SK-N-SH (cell line): ENCODE results near the gene LHPP. TPM values are rescaled to one million over a fixed set of nuclear protein-coding genes. Genes with fewer than 3 reads are reported as not detected.

ENCODE experiments used
- CTCF ChIA-PET: fragments of 300-600, 350-600 bp; formaldehyde crosslinking; extraction: SDS; loops from one replicate; lab custom pipeline; 2021; lab: Yijun Ruan, JAX
- POLR2A ChIA-PET: fragments of 350-600 bp; sonication (Branson Sonifier 250); formaldehyde crosslinking; extraction: SDS; loops from one replicate; lab custom pipeline; 2020; ENCODE audit warnings: antibody characterized with exemption, inconsistent platforms; lab: Yijun Ruan, JAX
- DNase-seq: peaks from one replicate; pipeline ENCODE4 v3.0.0; 2012
- H2AFZ ChIP-seq: fragments of 200-600 bp; sonication (generic); 2 replicates; pipeline ENCODE4 v1.8.1; 2016; ENCODE audit warnings: antibody characterized with exemption, mild to moderate bottlenecking, low read depth
- H3F3A ChIP-seq: fragments of 200-600 bp; sonication (generic); replicated peaks from 2 replicates; pipeline ENCODE3; 2016; ENCODE audit warnings: antibody characterized with exemption, mild to moderate bottlenecking; ENCODE audit not compliant: insufficient read depth
- H3K27ac ChIP-seq, 2 experiments: fragments of 200-500 bp in 1 of 2; fragments of 200-600 bp in 1 of 2; sonication (Bioruptor generic) in 1 of 2; sonication (generic), shearing (Covaris generic) in 1 of 2; 2 replicates each; pipeline versions ENCODE4 v1.5.1 to v1.6.1; 2014 to 2016; ENCODE audit warnings: low read depth in 2 of 2, inconsistent platforms in 1 of 2, low read length in 1 of 2, mild to moderate bottlenecking in 1 of 2, mixed read lengths in 1 of 2
- H3K27me3 ChIP-seq: fragments of 200-600 bp; sonication (generic), shearing (Covaris generic); 2 replicates; pipeline ENCODE4 v1.6.1; 2016; ENCODE audit warnings: mixed run types; ENCODE audit not compliant: insufficient read depth
- H3K36me3 ChIP-seq, 2 experiments: fragments of 200-500 bp in 1 of 2; fragments of 200-600 bp in 1 of 2; sonication (Bioruptor generic) in 1 of 2; sonication (generic) in 1 of 2; replicated peaks in 1 of 2; 2 replicates each; pipeline versions ENCODE3 to v1.5.1; 2014 to 2016; ENCODE audit warnings: low read length in 1 of 2, mild to moderate bottlenecking in 1 of 2; ENCODE audit not compliant: insufficient read depth in 2 of 2, control insufficient read depth in 1 of 2
- H3K4me1 ChIP-seq, 2 experiments: fragments of 200-500 bp in 1 of 2; fragments of 200-600 bp in 1 of 2; sonication (Bioruptor generic) in 1 of 2; sonication (generic), shearing (Covaris generic) in 1 of 2; 2 replicates each; pipeline versions ENCODE4 v1.5.1 to v1.6.1; 2014 to 2016; ENCODE audit warnings: low read depth in 1 of 2, low read length in 1 of 2, mixed run types in 1 of 2; ENCODE audit not compliant: insufficient read depth in 2 of 2, control insufficient read depth in 1 of 2
- H3K4me2 ChIP-seq: fragments of 200-600 bp; sonication (generic), shearing (Covaris generic); 2 replicates; pipeline ENCODE4 v1.6.1; 2017; ENCODE audit warnings: mixed run types
- H3K4me3 ChIP-seq, 2 experiments: fragments of 200-500 bp in 1 of 2; fragments of 200-600 bp in 1 of 2; sonication (Bioruptor generic) in 1 of 2; sonication (generic), shearing (Covaris generic) in 1 of 2; 2 replicates each; pipeline versions ENCODE4 v1.5.1 to v1.8.1; 2014 to 2016; ENCODE audit warnings: low read depth in 2 of 2, inconsistent platforms in 1 of 2, low read length in 1 of 2, mild to moderate bottlenecking in 1 of 2, mixed read lengths in 1 of 2, moderate library complexity in 1 of 2
- H3K79me2 ChIP-seq: fragments of 200-600 bp; sonication (generic); 2 replicates; pipeline ENCODE4 v1.8.1; 2017; ENCODE audit warnings: mild to moderate bottlenecking; ENCODE audit not compliant: insufficient read depth
- H3K9ac ChIP-seq: fragments of 200-600 bp; sonication (generic); 2 replicates; pipeline ENCODE4 v1.6.1; 2017; ENCODE audit warnings: mixed run types
- H3K9me2 ChIP-seq: fragments of 200-600 bp; sonication (generic); 2 replicates; pipeline ENCODE4 v1.6.1; 2017; ENCODE audit warnings: mixed run types
- H3K9me3 ChIP-seq: fragments of 200-600 bp; sonication (generic); 2 replicates; pipeline ENCODE4 v1.6.1; 2017; ENCODE audit warnings: mixed run types, mild to moderate bottlenecking, moderate library complexity
- H4K20me1 ChIP-seq: fragments of 200-600 bp; sonication (generic); 2 replicates; pipeline ENCODE4 v1.6.1; 2017; ENCODE audit warnings: mild to moderate bottlenecking, mixed run types; ENCODE audit not compliant: insufficient read depth
- CHD2 ChIP-seq: fragments of 150-350 bp; IDR thresholded peaks from 2 replicates; pipeline ENCODE4 v1.6.1; 2018; ENCODE audit warnings: low read length; ENCODE audit not compliant: partially characterized antibody
- ELF1 ChIP-seq: IDR thresholded peaks from 2 replicates; pipeline ENCODE4 v1.4.0; 2012
- EP300 ChIP-seq, 2 experiments: IDR thresholded peaks; 2 replicates each; pipeline versions ENCODE4 v1.4.0 to v1.6.1; 2012; ENCODE audit warnings: borderline replicate concordance in 1 of 2, low read depth in 1 of 2, low read length in 1 of 2
- FOXJ3 ChIP-seq: sonication (generic); formaldehyde crosslinking; IDR thresholded peaks from 2 replicates; pipeline ENCODE4 v1.5.1; 2020; ENCODE audit warnings: mild to moderate bottlenecking, missing genetic modification reagents
- FOXM1 ChIP-seq: IDR thresholded peaks from 2 replicates; pipeline ENCODE4 v1.4.0; 2012; ENCODE audit warnings: low read depth, mild to moderate bottlenecking
- GABPA ChIP-seq: IDR thresholded peaks from 2 replicates; pipeline ENCODE4 v1.4.0; 2012; ENCODE audit warnings: low read depth, mild to moderate bottlenecking
- JUND ChIP-seq: IDR thresholded peaks from 2 replicates; pipeline ENCODE4 v1.4.0; 2012
- MXI1 ChIP-seq: IDR thresholded peaks from 2 replicates; pipeline ENCODE4 v1.6.1; 2012; ENCODE audit warnings: mild to moderate bottlenecking, low read depth, low read length, improper control_type of control experiment
- NFIC ChIP-seq: IDR thresholded peaks from 2 replicates; pipeline ENCODE4 v1.4.0; 2012; ENCODE audit warnings: borderline replicate concordance
- RAD21 ChIP-seq: IDR thresholded peaks from 2 replicates; pipeline ENCODE4 v1.6.1; 2012; ENCODE audit warnings: mild to moderate bottlenecking, low read length
- RCOR1 ChIP-seq: fragments of 150-350 bp; IDR thresholded peaks from 2 replicates; pipeline ENCODE4 v1.6.1; 2017; ENCODE audit warnings: antibody characterized with exemption, low read length
- RXRA ChIP-seq: IDR thresholded peaks from 2 replicates; pipeline ENCODE4 v1.4.0; 2012; ENCODE audit warnings: low read depth, mild to moderate bottlenecking, borderline replicate concordance
- SMC3 ChIP-seq: IDR thresholded peaks from 2 replicates; pipeline ENCODE4 v1.6.1; 2012; ENCODE audit warnings: low read depth, low read length, improper control_type of control experiment
- TCF12 ChIP-seq: IDR thresholded peaks from 2 replicates; pipeline ENCODE4 v1.4.0; 2012
- TEAD4 ChIP-seq: IDR thresholded peaks from 2 replicates; pipeline ENCODE4 v1.4.0; 2012; ENCODE audit warnings: mild to moderate bottlenecking, borderline replicate concordance; ENCODE audit not compliant: insufficient read depth
- USF1 ChIP-seq: IDR thresholded peaks from 2 replicates; pipeline ENCODE4 v1.4.0; 2012; ENCODE audit warnings: low read depth, borderline replicate concordance
- YY1 ChIP-seq: IDR thresholded peaks from 2 replicates; pipeline ENCODE4 v1.4.0; 2012; ENCODE audit warnings: low read depth, mild to moderate bottlenecking
- ZBTB33 ChIP-seq: IDR thresholded peaks from 2 replicates; pipeline ENCODE4 v1.4.0; 2012; ENCODE audit warnings: low read depth, borderline replicate concordance
- WGBS: methylation state at CpG from one replicate; pipeline ENCODE4 v1.1.6; 2017; ENCODE audit warnings: low lambda C conversion rate; 5-methylcytosine and 5-hydroxymethylcytosine counted together
- polyA plus RNA-seq, 3 experiments: library from polyadenylated mRNA; depleted of rRNA; stranded (reverse); fragments of >200 nt; gene quantifications; 2 replicates each; pipeline ENCODE4 v1.2.3, GENCODE V29; 2012
- TF ChIP-seq, protein P1 (sequence below): IDR thresholded peaks from 2 replicates; pipeline ENCODE4 v1.6.1; 2012; ENCODE audit warnings: mild to moderate bottlenecking, low read depth, low read length, moderate library complexity
- TF ChIP-seq, protein P2 (sequence below): IDR thresholded peaks from 2 replicates; pipeline ENCODE4; 2012

LHPP gene
- polyA plus RNA-seq, 1 of the 3 experiments (the other 2 are of a cell fraction) = 29.8 TPM

DNA sequence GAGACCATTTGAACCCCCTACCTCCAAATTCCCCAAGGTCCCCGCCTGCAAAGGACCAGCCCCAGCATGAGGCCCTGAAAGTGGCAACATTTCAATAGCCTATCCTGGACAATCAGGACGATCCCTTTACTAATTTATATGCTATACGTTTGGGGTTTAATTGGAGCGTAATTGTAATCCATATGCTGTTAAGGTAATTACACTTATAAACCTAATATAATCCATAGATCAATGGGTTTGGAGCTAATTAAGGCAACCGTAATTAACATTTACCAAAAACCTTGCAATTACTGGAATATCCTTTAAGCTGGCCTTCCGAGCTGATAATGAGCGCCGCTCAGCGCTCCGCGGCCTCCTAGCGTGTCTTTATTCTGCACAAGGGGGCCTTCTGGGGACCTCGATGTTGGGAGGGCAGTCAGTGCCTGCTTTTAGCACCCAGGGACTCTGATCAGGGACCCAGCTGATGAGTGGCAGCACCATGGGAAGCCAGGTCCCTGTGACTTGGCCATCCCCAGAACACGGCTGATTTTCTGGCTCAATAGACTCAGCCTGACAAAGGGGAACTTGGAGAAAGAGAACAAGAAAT, 91.2 kb downstream of the LHPP start:
- Histone ChIP-seq H3K27ac (no peak overlapping the region), H3K4me2 (no peak overlapping the region), H3K36me3 (no peaks in the 10 kb centered on the region), H2AFZ (no peak overlapping the region), H3K9ac (no peak overlapping the region), H3K79me2 (no peaks in the 10 kb centered on the region), H3F3A (no peaks in the 10 kb centered on the region), H3K4me3 (no peak overlapping the region), H3K4me1 (peaks cover 0 to 1% of the 10 kb centered on the region in 2 experiments; a peak in 1 of 4 replicates), H4K20me1 (no peaks in the 10 kb centered on the region), H3K9me3 (no peaks in the 10 kb centered on the region), H3K9me2 (no peaks in the 10 kb centered on the region), H3K27me3 (no peaks in the 10 kb centered on the region)
- DNase-seq = no peak
- POLR2A ChIA-PET = no interaction called here
- CTCF ChIA-PET = interaction anchor here (0.9 to 3.3 kb wide), 4 partner anchors 24 to 193 kb away, joined by 3 to 14 read pairs (median 4); partner anchors contain the start of gene FAM53B
- no peak for TF ChIP-seq MXI1
- TF ChIP-seq SMC3 = no peak
- TF ChIP-seq JUND = no peak
- TF ChIP-seq YY1 = no peak
- TF ChIP-seq FOXJ3 = no peak
- no peak for TF ChIP-seq GABPA
- TF ChIP-seq ELF1 = no peak
- TF ChIP-seq FOXM1 = no peak
- TF ChIP-seq, protein P1, sequence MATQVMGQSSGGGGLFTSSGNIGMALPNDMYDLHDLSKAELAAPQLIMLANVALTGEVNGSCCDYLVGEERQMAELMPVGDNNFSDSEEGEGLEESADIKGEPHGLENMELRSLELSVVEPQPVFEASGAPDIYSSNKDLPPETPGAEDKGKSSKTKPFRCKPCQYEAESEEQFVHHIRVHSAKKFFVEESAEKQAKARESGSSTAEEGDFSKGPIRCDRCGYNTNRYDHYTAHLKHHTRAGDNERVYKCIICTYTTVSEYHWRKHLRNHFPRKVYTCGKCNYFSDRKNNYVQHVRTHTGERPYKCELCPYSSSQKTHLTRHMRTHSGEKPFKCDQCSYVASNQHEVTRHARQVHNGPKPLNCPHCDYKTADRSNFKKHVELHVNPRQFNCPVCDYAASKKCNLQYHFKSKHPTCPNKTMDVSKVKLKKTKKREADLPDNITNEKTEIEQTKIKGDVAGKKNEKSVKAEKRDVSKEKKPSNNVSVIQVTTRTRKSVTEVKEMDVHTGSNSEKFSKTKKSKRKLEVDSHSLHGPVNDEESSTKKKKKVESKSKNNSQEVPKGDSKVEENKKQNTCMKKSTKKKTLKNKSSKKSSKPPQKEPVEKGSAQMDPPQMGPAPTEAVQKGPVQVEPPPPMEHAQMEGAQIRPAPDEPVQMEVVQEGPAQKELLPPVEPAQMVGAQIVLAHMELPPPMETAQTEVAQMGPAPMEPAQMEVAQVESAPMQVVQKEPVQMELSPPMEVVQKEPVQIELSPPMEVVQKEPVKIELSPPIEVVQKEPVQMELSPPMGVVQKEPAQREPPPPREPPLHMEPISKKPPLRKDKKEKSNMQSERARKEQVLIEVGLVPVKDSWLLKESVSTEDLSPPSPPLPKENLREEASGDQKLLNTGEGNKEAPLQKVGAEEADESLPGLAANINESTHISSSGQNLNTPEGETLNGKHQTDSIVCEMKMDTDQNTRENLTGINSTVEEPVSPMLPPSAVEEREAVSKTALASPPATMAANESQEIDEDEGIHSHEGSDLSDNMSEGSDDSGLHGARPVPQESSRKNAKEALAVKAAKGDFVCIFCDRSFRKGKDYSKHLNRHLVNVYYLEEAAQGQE = no peak
- no peak for TF ChIP-seq RAD21
- no peak for TF ChIP-seq CHD2
- no peak for TF ChIP-seq TCF12
- TF ChIP-seq RXRA = no peak
- no peak for TF ChIP-seq RCOR1
- TF ChIP-seq NFIC = no peak
- TF ChIP-seq, protein P2, sequence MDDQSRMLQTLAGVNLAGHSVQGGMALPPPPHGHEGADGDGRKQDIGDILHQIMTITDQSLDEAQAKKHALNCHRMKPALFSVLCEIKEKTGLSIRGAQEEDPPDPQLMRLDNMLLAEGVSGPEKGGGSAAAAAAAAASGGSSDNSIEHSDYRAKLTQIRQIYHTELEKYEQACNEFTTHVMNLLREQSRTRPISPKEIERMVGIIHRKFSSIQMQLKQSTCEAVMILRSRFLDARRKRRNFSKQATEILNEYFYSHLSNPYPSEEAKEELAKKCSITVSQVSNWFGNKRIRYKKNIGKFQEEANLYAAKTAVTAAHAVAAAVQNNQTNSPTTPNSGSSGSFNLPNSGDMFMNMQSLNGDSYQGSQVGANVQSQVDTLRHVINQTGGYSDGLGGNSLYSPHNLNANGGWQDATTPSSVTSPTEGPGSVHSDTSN = no peak
- TF ChIP-seq EP300 (IDR thresholded peaks at IDR 0.05; ENCODE audit: borderline replicate concordance in 1 of 2, low read depth in 1 of 2, low read length in 1 of 2) = no peak
- TF ChIP-seq USF1 = no peak
- TF ChIP-seq TEAD4 = no peak
- TF ChIP-seq ZBTB33 = no peak
- WGBS = 83% methylated on average over 14 of the region's 14 CpGs
